HG03064 (cell line): ENCODE results near the gene C19orf73.
"Not testable (repeated sequence)": the region's sequence is repeated elsewhere in the genome, so short reads cannot be mapped to it uniquely, and the experiment has no call there.

ENCODE experiments used
- ATAC-seq: cut with Tn5 transposase; IDR thresholded peaks from one replicate; pipeline ENCODE4 v1.9.1; 2021; ENCODE audit warnings: low read depth; ENCODE audit not compliant: unreplicated experiment

The C19orf73 gene

DNA sequence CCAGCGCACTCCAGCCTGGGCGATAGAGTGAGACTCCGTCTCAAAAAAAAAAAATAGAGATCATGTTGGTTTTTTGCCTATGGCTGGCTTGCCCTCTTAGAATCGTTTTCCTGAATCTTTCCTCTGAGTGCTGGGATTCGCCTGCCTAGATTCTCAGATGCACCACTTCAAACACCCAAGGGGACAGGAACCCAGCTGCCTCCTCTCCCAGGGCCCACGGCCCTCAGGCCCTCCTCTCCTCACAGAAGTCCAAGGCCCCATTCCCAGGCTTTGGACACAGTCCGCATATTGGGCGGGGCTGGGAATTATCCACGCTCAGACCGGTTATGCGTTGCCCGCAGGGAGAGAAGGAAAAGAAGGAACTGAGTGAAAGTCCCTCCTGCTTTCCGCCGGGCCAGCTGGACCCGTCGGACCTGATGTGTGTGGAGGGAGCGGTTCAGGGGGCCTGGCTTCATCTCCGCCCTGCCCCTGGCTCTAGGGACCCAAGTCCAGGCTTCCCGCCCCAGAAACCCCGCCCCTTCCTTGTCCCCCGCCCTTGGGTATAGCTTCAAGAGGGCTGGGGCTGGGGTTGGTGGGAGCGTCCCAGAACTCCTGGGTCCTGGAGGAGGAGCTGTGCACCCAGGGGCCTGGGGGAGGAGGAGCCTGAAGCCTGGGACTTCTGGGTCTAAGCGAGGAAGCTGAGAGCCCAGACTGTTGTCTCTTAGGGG is 6.2 kb upstream of the C19orf73 start:
- no peak for ATAC-seq

GRCh38 chr19:49123285-49123684 is 4.3 kb upstream of the C19orf73 start:
- not testable (repeated sequence) for ATAC-seq

DNA sequence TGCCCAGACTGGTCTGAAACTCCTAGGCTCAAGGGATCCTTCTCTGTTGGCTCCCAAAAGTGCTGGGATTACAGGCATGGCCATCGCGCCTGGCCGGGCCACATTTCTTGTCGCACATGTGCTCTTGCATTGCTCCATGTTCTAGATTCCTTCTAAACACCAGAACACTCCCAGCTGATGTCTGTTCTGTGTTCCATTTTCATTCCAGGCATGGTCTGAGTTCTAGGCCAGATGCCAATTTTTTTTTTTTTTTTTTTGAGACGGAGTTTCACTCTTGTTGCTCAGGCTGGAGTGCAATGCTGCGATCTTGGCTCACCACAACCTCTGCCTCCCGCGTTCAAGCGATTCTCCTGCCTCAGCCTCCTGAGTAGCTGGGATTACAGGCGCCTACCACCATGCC is 2.9 kb upstream of the C19orf73 start:
- not testable (repeated sequence) for ATAC-seq

GRCh38 chr19:49120868-49121267 is 1.9 kb upstream of the C19orf73 start:
- no peak for ATAC-seq

GRCh38 chr19:49120325-49120683 is 1.4 kb upstream of the C19orf73 start:
- no peak for ATAC-seq

- ATAC-seq, result no peak
Measured at GRCh38 chr19:49119411-49120324, 725 bp upstream of the C19orf73 start, which contains the start of gene PPFIA3. Gene PPFIA3, plus strand, starts transcription at chr19:49119544. Its CDS starts 8,330 bp downstream, at chr19:49127874.

DNA sequence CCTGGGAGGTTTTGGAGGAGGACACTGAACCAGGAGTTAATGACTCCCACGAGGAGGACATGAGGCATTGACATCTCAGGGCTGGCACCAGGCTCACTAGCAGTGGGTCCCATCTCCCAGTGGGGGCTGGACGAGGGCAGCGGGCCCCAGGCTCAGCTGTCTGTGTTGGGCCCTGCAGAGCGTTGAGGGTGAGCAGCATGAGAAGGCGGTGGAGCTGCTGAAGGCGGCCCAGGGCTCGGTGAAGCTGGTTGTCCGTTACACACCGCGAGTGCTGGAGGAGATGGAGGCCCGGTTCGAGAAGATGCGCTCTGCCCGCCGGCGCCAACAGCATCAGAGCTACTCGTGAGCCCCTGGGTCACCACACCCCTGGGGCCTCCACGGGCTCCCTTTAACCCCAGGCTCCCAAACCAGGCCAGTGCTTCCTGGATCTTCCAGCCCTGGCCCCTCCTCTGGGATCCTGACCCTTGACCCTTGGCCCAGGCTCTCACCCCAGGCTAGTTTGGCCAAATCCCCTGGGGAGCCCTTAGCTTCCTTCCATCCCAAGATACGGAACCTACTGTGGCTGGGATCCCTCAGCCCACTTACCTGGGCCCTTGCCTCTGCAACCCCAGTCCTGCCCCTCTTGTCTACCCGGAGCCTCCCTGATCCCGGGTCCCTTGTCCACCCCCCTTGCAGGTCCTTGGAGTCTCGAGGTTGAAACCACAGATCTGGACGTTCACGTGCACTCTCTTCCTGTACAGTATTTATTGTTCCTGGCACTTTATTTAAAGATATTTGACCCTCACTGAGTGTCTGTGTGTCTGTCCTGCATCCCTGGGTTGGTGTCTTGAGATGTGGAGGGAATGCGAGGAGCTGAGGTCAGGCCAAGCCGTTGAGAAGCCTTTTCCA is 1.0 kb downstream of the C19orf73 start:
- ATAC-seq, result no peak

DNA sequence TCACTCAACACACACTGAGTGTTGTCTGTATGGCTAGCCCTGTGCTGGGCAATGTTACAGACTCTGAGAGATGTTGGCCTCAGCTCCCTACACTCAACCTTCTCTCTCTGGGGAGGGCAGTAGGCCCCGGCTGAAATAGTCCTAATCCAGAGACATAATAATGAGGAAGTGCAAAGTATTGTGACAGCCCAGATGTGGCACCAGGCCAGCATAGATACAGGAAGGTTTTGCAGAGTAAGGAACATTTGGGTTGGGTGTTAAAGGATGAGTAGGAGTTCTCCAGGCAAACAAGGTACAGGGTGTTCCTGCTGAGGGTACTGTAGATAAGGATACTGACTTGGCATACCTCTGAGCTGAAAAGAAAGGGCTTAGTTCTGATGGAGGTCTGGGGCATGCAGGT is 2.4 kb downstream of the C19orf73 start:
- no peak for ATAC-seq

GRCh38 chr19:49114630-49115363 is 4.1 kb downstream of the C19orf73 start:
- ATAC-seq, result no peak

DNA sequence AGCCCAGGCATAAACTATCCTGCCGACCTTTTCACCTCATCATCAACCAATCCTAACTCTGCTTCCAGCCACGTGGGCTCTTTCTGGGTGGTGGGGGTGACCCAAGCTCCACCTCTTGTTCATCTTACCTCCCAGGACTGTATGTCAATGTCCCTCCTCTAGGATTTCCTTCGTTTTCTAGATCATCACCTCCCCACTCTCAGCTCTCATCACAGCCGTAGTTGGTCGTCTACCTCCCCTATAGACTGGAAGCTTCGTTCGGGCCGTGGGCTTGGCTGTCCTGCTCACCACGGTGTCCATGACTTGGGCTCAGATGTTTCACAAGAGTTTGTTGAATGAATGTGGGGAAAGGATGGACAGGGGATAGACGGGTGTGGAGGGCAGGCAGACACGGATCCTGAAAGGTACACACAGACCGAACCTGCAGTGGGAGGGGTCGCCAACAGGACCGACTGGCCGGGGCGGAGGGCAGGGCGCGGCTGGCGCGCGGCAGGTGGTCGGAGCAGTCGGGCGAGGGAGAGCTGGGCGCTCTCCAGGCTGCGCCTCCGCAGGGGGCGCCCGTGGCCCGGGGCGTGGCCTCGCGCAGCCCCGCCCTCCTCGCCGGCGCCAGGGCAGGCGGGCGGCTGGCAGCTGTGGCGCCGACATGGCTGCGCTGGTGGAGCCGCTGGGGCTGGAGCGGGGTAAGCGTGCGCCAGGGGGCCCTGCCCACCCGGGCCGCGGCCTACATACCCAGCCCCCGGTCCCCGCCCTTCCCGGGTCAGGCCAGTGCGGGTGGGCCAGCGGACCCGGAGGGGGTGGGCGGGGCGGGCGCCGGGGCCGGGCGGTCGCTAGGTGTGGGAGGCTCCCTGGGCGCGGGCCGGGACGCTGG is 4.9 kb downstream of the C19orf73 start, which contains the start of gene LIN7B:
Gene LIN7B, plus strand, starts transcription at position 609 of the 868 bp plus-strand sequence. Its CDS starts 35 bp downstream, at position 644.
- peak; percentile 36 for ATAC-seq

GRCh38 chr19:49111218-49111998 is 7.5 kb downstream of the C19orf73 start:
- ATAC-seq, result no peak

GRCh38 chr19:49110567-49110966 is 8.4 kb downstream of the C19orf73 start:
- no peak for ATAC-seq

DNA sequence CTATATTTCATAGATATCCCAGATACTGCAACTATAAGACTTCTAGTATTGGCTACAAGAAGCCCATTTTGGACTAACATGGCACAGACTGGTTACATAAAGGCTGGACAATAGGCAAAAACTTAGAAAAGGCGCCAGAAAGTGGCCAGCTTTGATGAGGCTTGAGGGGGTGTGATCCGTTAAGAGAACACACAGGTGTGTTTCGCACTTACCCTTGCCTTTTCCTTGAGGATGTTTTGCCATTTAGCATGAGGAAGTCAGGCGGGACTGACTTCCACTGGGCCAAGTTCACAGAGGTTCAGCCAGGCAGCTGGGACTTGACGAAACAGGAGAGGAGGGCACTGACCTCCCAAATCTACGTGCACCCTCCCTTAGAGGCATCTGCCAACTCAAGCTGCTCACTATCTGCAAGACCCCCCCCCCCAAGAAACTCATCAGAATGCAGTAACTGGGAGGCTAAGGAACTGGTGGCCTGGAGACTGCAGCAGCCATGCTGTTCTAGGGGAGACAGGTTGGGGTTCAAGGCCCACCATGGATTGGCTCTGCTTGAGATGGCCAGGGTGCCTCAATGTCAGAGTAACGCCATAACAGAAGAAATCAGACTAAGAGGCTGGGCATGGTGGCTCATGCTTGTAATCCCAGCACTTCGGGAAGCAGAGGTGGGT is 9.2 kb downstream of the C19orf73 start:
- ATAC-seq, result no peak

DNA sequence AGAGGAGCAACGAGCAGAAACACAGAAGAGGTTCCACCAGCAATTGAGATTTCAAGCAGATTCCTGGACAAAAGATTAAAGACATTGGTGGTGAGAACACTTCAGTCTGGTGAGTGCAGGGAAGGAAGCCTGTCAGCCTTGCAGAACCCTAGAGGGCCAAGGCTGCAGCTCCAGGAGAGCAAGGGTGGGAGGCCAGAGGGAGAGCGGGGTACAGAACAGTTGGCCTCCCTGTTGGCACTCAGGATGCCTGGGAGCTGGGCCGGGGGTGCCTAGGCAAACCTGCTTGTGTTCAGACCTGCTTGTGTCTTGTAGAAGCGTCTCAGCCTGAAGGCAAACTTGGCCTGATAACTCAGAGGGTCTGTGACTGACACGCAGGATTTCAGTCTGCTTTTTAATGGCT is 9.9 kb downstream of the C19orf73 start:
- ATAC-seq, result no peak

- ATAC-seq, result no peak
Measured at GRCh38 chr19:49107625-49108459, 11.1 kb downstream of the C19orf73 start.

DNA sequence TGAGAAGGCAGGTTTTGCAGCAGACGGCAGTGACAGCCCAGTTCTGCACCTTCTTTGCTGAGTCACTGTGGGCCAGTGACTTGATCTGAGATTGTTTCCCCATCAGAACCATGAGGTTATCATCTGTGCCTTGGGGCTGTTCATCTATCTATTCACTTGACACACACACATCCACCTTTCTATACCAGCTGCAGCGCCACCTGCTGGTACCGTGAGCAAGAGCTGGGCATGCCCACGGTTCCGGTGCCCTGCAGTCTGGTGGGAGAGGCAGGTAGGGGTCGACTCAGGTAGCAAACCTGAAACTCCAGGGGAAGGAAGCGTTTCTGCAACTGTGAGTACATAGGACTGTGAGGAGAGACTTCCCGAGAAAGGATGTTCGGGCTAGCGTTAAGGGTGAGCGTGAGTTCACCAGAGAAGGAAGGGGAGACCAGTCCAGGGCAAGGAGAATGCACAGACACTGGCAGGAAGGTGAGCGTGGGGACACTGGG is 12.3 kb downstream of the C19orf73 start:
- no peak for ATAC-seq
